Liver (tissue), 9 donors: Measurements from ENCODE around the gene TSPAN32. TPM values are rescaled to one million over a fixed set of nuclear protein-coding genes. Genes with fewer than 3 reads are reported as not detected.
A peak's percentile ranks its signal among the peaks of the same experiment; 100 is the strongest.

Experiments
- DNase-seq: peaks from one replicate; pipeline ENCODE4 v3.0.0-alpha.2; 2017; ENCODE audit warnings: low spot score
- H3K27ac ChIP-seq, 2 donors: one replicate each; pipeline ENCODE4 v1.7.0; 2013; ENCODE audit warnings: inconsistent platforms in 2 of 2, low read length in 2 of 2, control low read depth in 1 of 2, low read depth in 1 of 2, mild to moderate bottlenecking in 1 of 2
- H3K27me3 ChIP-seq, 4 donors: one replicate each; pipeline versions ENCODE4 v1.6.1 to v1.7.0; 2013; ENCODE audit warnings: low read length in 3 of 4, inconsistent platforms in 1 of 4, mild to moderate bottlenecking in 1 of 4, moderate library complexity in 1 of 4; ENCODE audit not compliant: control insufficient read depth in 4 of 4, insufficient read depth in 4 of 4
- H3K36me3 ChIP-seq, 4 donors: one replicate each; pipeline versions ENCODE4 v1.6.1 to v1.7.0; 2013; ENCODE audit warnings: low read length in 3 of 4, mild to moderate bottlenecking in 3 of 4, low read depth in 1 of 4, moderate library complexity in 1 of 4; ENCODE audit not compliant: control insufficient read depth in 4 of 4, insufficient read depth in 3 of 4
- H3K4me1 ChIP-seq, 4 donors: one replicate each; pipeline versions ENCODE4 v1.6.1 to v1.7.0; 2013; ENCODE audit warnings: low read length in 3 of 4, mild to moderate bottlenecking in 3 of 4, moderate library complexity in 1 of 4; ENCODE audit not compliant: control insufficient read depth in 4 of 4, insufficient read depth in 4 of 4
- H3K4me3 ChIP-seq, 3 donors: one replicate each; pipeline versions ENCODE4 v1.6.1 to v1.7.0; 2013; ENCODE audit warnings: low read length in 3 of 3, control low read depth in 1 of 3, low read depth in 1 of 3, mild to moderate bottlenecking in 1 of 3
- H3K9ac ChIP-seq, 2 donors: one replicate each; pipeline ENCODE4 v1.7.0; 2013; ENCODE audit warnings: low read length in 2 of 2, mild to moderate bottlenecking in 2 of 2, moderate library complexity in 2 of 2, control low read depth in 1 of 2, low read depth in 1 of 2
- H3K9me3 ChIP-seq, 4 donors: one replicate each; pipeline versions ENCODE4 v1.6.1 to v1.7.0; 2013; ENCODE audit warnings: low read length in 3 of 4; ENCODE audit not compliant: control insufficient read depth in 4 of 4
- ATF3 ChIP-seq: IDR thresholded peaks from 2 replicates; pipeline ENCODE4 v1.6.1; 2016; ENCODE audit warnings: antibody characterized with exemption
- CTCF ChIP-seq: fragments of 150-350 bp; IDR thresholded peaks from 2 replicates; pipeline ENCODE4 v1.5.1; 2017; ENCODE audit warnings: improper control_type of control experiment, low read depth, low read length; ENCODE audit not compliant: missing input control
- EGR1 ChIP-seq, 2 donors: IDR thresholded peaks; 2 replicates each; pipeline ENCODE4 v1.6.1; 2016 to 2018; ENCODE audit warnings: antibody characterized with exemption in 2 of 2, low read depth in 2 of 2
- FOXA1 ChIP-seq: IDR thresholded peaks from 2 replicates; pipeline ENCODE4 v1.6.1; 2016; ENCODE audit warnings: antibody characterized with exemption
- FOXA2 ChIP-seq: IDR thresholded peaks from 2 replicates; pipeline ENCODE4 v1.6.1; 2016; ENCODE audit warnings: antibody characterized with exemption
- GABPA ChIP-seq, 2 donors: IDR thresholded peaks in 1 of 2; conservative IDR thresholded peaks in 1 of 2; 2 replicates each; pipeline ENCODE4 v1.6.1; 2016; ENCODE audit warnings: antibody characterized with exemption in 2 of 2, mild to moderate bottlenecking in 1 of 2, moderate library complexity in 1 of 2
- HNF4G ChIP-seq: IDR thresholded peaks from 2 replicates; pipeline ENCODE4 v1.6.1; 2016; ENCODE audit warnings: antibody characterized with exemption
- JUND ChIP-seq, 2 donors: IDR thresholded peaks; 2 replicates each; pipeline ENCODE4 v1.6.1; 2016; ENCODE audit warnings: antibody characterized with exemption in 2 of 2
- NR2F2 ChIP-seq: IDR thresholded peaks from 2 replicates; pipeline ENCODE4 v1.6.1; 2016; ENCODE audit warnings: antibody characterized with exemption
- RAD21 ChIP-seq, 2 donors: IDR thresholded peaks; 2 replicates each; pipeline ENCODE4 v1.6.1; 2016; ENCODE audit warnings: antibody characterized with exemption in 2 of 2, mild to moderate bottlenecking in 2 of 2
- REST ChIP-seq: IDR thresholded peaks from 2 replicates; pipeline ENCODE4 v1.6.1; 2016; ENCODE audit warnings: antibody characterized with exemption, mild to moderate bottlenecking
- RXRA ChIP-seq, 2 donors: IDR thresholded peaks; 2 replicates each; pipeline ENCODE4 v1.6.1; 2017 to 2018; ENCODE audit warnings: antibody characterized with exemption in 2 of 2, mild to moderate bottlenecking in 1 of 2
- SP1 ChIP-seq: IDR thresholded peaks from 2 replicates; pipeline ENCODE4 v1.6.1; 2018; ENCODE audit warnings: antibody characterized with exemption, mild to moderate bottlenecking
- TAF1 ChIP-seq: conservative IDR thresholded peaks from 2 replicates; pipeline ENCODE4 v1.6.1; 2016; ENCODE audit warnings: antibody characterized with exemption, mild to moderate bottlenecking
- YY1 ChIP-seq: IDR thresholded peaks from 2 replicates; pipeline ENCODE4 v1.6.1; 2016; ENCODE audit warnings: antibody characterized with exemption, mild to moderate bottlenecking
- ZBTB33 ChIP-seq: IDR thresholded peaks from 2 replicates; pipeline ENCODE4 v1.6.1; 2016; ENCODE audit warnings: antibody characterized with exemption
- WGBS: extraction: QIAGEN DNeasy Blood & Tissue Kit; methylation state at CpG from one replicate; pipeline ENCODE4 v1.1.7; 2013; 5-methylcytosine and 5-hydroxymethylcytosine counted together
- polyA plus RNA-seq, 2 donors: library from polyadenylated mRNA; stranded (reverse) in 1 of 2; unstranded in 1 of 2; fragments of 200-250 nt in 1 of 2; fragments of >200 nt in 1 of 2; fragmentation: Nextera tagmentation in 1 of 2; extraction: Ambion mirVana in 1 of 2; gene quantifications; one replicate each; pipeline versions ENCODE4 v1.2.1 to v1.2.3, GENCODE V29; 2013 to 2015
- total RNA-seq, 2 donors: library from RNA; depleted of rRNA; stranded (reverse); fragments of >200 nt; gene quantifications; one replicate each; pipeline ENCODE4 v1.2.3, GENCODE V29; 2014
- donor health status: healthy.
- donor health status: healthy.
- donor health status: healthy.
- donor health status: healthy.
- donor health status: healthy.

The TSPAN32 gene
- total and polyA plus RNA-seq, 4 donors = 0.25 to 71.4 (median 0.45) TPM

- no peak overlapping the region for H3K4me3 ChIP-seq
- H3K27ac ChIP-seq = no peak overlapping the region
- TF ChIP-seq REST = no peak
- TF ChIP-seq FOXA1 = no peak
- TF ChIP-seq JUND (IDR thresholded peaks at IDR 0.05) = no peak
- no peak for TF ChIP-seq ZBTB33
- no peak for TF ChIP-seq TAF1
- TF ChIP-seq GABPA (IDR thresholded peaks at IDR 0.05 in 1 of 2, conservative IDR thresholded peaks at IDR 0.05 in 1 of 2) = no peak
- no peak for TF ChIP-seq FOXA2
- no peaks in the 10 kb centered on the region for H3K9me3 ChIP-seq
- peaks cover 0 to under 1% (median under 1%) of the 10 kb centered on the region in 4 donors for H3K4me1 ChIP-seq
- H3K36me3 ChIP-seq = no peaks in the 10 kb centered on the region
- H3K9ac ChIP-seq = no peak overlapping the region
- no peaks in the 10 kb centered on the region for H3K27me3 ChIP-seq
- DNase-seq = peak; percentile 29
- 73% methylated on average over 1 of the region's 1 CpG for WGBS
Observed at GRCh38 chr11:2297623-2298030, 4.2 kb upstream of the TSPAN32 start.

- H3K9ac ChIP-seq = no peak overlapping the region
- peak; percentile 33 for DNase-seq
Observed at GRCh38 chr11:2298131-2298794, 3.5 kb upstream of the TSPAN32 start.

More at GRCh38 chr11:2298131-2298794, 3.5 kb upstream of the TSPAN32 start:
- TF ChIP-seq FOXA1 = no peak
- TF ChIP-seq JUND (IDR thresholded peaks at IDR 0.05) = no peak
- no peak for TF ChIP-seq YY1
- no peak for TF ChIP-seq ZBTB33
- no peak for TF ChIP-seq GABPA (IDR thresholded peaks at IDR 0.05 in 1 of 2, conservative IDR thresholded peaks at IDR 0.05 in 1 of 2)
- TF ChIP-seq RAD21 (IDR thresholded peaks at IDR 0.05) = no peak
- no peak for TF ChIP-seq FOXA2
- no peak for TF ChIP-seq SP1
- no peak for TF ChIP-seq RXRA (IDR thresholded peaks at IDR 0.05)
- no peak for TF ChIP-seq HNF4G
- no peak for TF ChIP-seq NR2F2
- no peak for TF ChIP-seq EGR1 (IDR thresholded peaks at IDR 0.05; ENCODE audit: low read depth in 2 of 2)
- no peak for TF ChIP-seq ATF3
- no peak for TF ChIP-seq CTCF
- H3K9me3 ChIP-seq = no peaks in the 10 kb centered on the region
- 78% methylated on average over 14 of the region's 14 CpGs for WGBS
- no peak overlapping the region for H3K4me3 ChIP-seq
- peaks cover 0 to 7% (median 4%) of the 10 kb centered on the region in 4 donors for H3K4me1 ChIP-seq
- H3K27me3 ChIP-seq = no peaks in the 10 kb centered on the region
- no peaks in the 10 kb centered on the region for H3K36me3 ChIP-seq
- H3K27ac ChIP-seq = no peak overlapping the region
